ENCODE results near the gene LRMDA.

DNA sequence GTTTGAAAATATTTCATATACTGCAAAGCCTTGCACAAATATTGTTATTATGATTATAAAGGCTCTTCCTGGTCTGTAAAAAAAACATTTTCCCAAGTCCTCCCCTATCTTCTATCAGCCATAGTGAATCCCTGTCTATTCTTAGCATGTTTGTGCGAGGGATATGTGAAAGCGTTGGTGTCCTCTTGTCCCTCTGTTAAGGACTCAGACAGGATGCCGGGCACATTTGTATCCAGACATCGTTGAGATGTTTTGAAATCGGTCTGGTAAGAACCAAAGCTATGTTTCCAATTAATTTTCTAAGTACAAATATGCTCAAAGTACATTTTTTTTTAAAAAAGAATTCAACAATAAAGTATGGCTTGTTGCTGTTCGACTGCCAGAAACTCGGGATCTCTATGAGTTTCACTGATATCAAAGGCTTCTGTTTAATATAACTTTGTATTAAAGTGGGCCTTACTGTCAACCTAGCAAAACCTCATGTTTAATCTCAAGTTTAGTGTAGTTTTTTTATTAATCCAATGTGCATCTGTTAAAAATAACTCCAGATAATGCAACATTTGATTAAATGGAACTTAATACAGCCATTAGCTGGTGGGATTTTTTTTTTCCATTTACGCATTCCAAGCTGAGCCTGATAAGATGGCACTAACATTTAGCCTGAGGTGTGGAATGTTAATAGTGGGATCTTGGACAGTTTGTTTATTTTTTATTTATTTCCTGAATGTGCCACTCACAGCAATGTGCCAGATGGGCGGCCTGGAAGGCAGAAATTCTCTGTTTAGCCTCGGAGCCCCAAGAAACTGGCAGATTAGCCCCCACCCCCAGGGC, 754.3 kb downstream of the LRMDA start:
- TF ChIP-seq, protein P1, sequence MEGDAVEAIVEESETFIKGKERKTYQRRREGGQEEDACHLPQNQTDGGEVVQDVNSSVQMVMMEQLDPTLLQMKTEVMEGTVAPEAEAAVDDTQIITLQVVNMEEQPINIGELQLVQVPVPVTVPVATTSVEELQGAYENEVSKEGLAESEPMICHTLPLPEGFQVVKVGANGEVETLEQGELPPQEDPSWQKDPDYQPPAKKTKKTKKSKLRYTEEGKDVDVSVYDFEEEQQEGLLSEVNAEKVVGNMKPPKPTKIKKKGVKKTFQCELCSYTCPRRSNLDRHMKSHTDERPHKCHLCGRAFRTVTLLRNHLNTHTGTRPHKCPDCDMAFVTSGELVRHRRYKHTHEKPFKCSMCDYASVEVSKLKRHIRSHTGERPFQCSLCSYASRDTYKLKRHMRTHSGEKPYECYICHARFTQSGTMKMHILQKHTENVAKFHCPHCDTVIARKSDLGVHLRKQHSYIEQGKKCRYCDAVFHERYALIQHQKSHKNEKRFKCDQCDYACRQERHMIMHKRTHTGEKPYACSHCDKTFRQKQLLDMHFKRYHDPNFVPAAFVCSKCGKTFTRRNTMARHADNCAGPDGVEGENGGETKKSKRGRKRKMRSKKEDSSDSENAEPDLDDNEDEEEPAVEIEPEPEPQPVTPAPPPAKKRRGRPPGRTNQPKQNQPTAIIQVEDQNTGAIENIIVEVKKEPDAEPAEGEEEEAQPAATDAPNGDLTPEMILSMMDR (conservative IDR thresholded peaks at IDR 0.05; ENCODE audit: low read length) = no peak
- no peak for TF ChIP-seq EZH2phosphoT487 (IDR thresholded peaks at IDR 0.05; ENCODE audit: borderline replicate concordance, low read depth, low read length)

Data from OCI-LY7 (cell line).